Stimulated activated CD4-positive, alpha-beta T cell treated with anti-CD3 and anti-CD28 coated beads, Interleukin-1b, Interleukin-23, amount 100 ng/mL, for 1 hour (primary cell): ENCODE measurements around the gene POMGNT1.

Experiments used
- DNase-seq, 2 donors: peaks; one replicate each; pipeline ENCODE4 v3.0.0-alpha.2; 2020; ENCODE audit warnings: low read depth in 2 of 2

The POMGNT1 gene

GRCh38 chr1:46157916-46158311, 40.3 kb downstream of the POMGNT1 start:
- DNase-seq: no peak

DNA sequence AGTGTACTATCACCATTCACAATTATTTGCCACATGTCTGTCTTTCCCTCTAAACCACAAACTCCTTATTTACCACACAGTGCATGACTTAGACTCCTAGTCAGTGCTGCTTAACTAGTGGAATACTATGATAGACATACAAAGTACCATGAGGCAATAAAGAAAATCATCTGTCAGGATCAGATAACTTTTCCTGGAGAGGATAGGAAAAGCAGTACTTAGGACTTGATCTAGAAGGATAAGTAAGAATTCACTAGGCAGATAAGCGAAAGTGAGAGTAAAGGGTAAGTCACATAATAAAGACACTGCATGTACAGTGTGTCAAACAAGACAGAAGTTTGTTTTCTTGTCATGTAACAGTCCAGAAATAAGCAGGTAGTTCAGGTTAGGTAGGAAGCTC, 44.5 kb downstream of the POMGNT1 start:
- DNase-seq: no peak

DNA sequence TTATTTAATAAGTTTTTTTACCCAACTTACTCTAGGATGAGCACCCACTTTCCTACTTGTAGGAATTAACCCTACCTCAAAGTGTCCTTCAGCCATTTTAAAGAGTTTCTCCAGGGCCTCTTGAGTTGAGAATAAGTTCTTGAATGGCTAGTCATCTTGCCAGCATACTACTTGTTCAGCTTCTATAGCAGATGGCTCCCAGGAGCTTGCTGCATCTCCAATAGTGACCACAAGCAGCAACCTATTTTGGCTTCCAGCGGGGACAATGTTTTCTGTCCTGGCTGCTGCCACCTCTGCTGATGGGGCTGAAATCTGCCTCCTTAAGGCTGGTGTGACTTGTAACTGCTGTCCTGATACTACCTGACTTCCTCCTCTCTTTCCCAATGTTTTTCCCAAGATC, 45.0 kb downstream of the POMGNT1 start:
- DNase-seq: no peak

DNA sequence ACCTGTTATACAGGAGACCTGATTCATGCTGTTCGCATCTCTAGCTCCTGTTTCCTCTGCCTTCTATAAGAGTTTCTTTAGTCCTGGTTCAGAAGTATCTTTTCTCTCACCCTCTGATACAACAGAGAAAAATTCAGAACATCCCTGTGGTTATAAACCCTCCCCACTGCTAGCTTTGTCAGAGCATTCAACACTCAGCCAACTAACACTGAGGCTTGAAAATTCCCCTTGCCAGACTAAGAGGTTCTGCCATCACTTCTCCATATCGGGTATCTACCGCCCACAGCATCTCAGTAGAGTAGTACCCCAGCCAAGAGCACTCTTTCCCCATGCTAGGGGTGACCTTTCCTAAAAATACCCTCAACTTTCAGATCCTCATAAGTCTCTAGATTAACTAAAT, 46.2 kb downstream of the POMGNT1 start:
- DNase-seq: no peak

DNA sequence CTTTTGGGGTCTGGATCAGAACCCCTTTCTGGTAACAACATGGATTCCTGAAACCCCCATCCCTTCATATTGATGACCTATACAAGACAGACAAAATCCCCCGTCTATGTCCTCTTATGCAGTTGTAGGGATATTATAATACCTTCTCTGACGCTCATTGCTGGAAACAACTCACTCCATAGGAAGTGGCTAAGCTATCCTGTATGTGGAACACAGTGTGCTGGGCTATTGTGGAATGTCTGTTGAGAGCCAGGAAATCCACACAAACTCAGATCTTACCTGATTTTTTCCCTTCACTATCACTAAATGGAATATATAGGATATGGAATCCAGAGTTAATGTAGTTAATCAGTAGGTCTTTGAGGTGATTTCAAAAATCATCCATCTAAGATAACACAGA, 48.1 kb downstream of the POMGNT1 start:
- no peak for DNase-seq

DNA sequence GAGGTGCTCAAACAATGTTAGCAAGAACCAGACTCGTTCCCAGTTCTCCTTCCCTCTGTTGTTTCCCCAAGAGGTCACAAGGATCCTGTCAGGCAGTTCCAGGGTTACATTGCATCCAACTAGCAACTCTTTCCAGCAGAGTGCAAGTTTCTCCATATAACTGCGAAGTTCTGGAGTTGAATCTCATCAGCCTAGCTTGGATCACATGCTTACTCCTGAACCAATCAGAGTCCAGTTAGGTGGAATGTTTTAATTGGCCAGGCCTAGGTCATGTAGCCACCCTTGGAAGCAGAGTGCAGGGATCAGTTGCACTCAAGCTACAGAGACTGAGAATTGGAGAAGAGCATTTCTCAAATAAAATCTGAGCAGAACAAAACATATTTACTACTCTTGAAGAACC, 49.9 kb downstream of the POMGNT1 start:
- DNase-seq: no peak
